ENCODE measurements around the gene ZNF320. TPM values are rescaled to one million over a fixed set of nuclear protein-coding genes. Genes with fewer than 3 reads are reported as not detected.
"Not testable (repeated sequence)": the region's sequence is repeated elsewhere in the genome, so short reads cannot be mapped to it uniquely, and the experiment has no call there.

ZNF320 gene
- total and polyA plus RNA-seq, 2 donors (not counting 1 experiment from before 2014, with no cell fraction given), result 3.6 to 19.7 TPM

- Histone ChIP-seq H3K36me3 (ENCODE audit: control insufficient read depth, insufficient read depth, low read length) (peaks cover 2% of the 10 kb centered on the region), H3K9me3 (ENCODE audit: control insufficient read depth, insufficient read depth, low read depth, low read length) (no peaks in the 10 kb centered on the region), H3K27me3 (ENCODE audit: control insufficient read depth, insufficient read depth, low read length) (no peaks in the 10 kb centered on the region), H3K79me2 (ENCODE audit: control insufficient read depth, insufficient read depth, low read length) (no peaks in the 10 kb centered on the region), H3K4me3 (replicated peaks in 1 of 4; ENCODE audit: control extremely low read depth in 1 of 4, insufficient read depth in 1 of 4, low read depth in 3 of 4, low read length in 4 of 4) (no peak overlapping the region), H2AFZ (ENCODE audit: low read length) (no peak overlapping the region), H4K20me1 (ENCODE audit: control insufficient read depth, extremely low read depth, insufficient read depth, low read length) (no peaks in the 10 kb centered on the region), H3K4me1 (ENCODE audit: control insufficient read depth, extremely low read depth, insufficient read depth, low read length) (no peaks in the 10 kb centered on the region), H3K27ac (ENCODE audit: insufficient read depth, low read length) (no peak overlapping the region), H3K4me2 (ENCODE audit: extremely low read depth, insufficient read depth, low read length) (no peak overlapping the region), H3K9ac (ENCODE audit: insufficient read depth, low read length) (no peak overlapping the region)
- TF ChIP-seq, protein P1, sequence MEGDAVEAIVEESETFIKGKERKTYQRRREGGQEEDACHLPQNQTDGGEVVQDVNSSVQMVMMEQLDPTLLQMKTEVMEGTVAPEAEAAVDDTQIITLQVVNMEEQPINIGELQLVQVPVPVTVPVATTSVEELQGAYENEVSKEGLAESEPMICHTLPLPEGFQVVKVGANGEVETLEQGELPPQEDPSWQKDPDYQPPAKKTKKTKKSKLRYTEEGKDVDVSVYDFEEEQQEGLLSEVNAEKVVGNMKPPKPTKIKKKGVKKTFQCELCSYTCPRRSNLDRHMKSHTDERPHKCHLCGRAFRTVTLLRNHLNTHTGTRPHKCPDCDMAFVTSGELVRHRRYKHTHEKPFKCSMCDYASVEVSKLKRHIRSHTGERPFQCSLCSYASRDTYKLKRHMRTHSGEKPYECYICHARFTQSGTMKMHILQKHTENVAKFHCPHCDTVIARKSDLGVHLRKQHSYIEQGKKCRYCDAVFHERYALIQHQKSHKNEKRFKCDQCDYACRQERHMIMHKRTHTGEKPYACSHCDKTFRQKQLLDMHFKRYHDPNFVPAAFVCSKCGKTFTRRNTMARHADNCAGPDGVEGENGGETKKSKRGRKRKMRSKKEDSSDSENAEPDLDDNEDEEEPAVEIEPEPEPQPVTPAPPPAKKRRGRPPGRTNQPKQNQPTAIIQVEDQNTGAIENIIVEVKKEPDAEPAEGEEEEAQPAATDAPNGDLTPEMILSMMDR (conservative IDR thresholded peaks at IDR 0.05 in 1 of 2, IDR thresholded peaks at IDR 0.05 in 1 of 2; ENCODE audit: low read depth in 1 of 2, low read length in 2 of 2), result no peak
- TF ChIP-seq EZH2 (IDR thresholded peaks at IDR 0.05; ENCODE audit: low read length, missing control alignments), result no peak
- no peak for DNase-seq (ENCODE audit: low read depth in 2 of 2)
These were observed 13.2 kb upstream of the ZNF320 start for GRCh38 chr19:52910648-52911047.

DNA sequence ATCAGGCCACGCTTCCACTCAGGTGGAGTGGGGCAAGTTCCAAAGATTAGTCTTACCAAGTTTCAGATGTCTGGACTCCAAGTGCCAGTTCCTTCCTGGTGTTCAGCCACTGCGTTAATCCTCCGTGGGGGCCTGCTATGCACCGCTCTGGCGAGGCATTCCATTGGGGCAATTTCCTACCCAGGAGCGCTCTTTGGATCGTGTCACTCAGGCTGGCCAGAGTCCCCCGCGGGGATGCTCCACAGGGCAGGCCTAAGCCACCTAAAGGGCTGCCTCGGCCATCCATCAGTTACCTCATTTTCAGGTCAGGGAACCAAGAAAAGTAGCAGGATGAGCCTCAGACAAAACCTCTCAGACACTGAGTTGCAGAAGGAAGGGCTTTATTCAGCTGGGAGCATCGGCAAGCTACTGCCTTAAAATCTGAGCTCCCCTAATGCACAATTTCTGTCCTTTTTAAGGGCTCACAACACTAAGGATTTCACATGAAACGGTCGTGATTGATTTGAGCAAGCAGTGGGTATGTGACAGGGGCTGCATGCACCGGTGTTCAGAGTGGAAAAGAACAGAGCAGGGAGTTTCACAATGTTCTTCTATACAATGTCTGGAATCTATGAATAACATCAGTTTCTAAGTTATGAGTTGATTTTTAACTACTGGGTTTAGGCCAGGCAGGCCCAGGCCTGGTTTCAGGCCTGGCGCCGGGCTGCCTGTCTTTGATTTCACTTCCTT lies 6.8 kb upstream of the ZNF320 start:
- not testable (repeated sequence) for H3K79me2 ChIP-seq (ENCODE audit: control insufficient read depth, insufficient read depth, low read length); H3K4me3 ChIP-seq (replicated peaks in 1 of 4; ENCODE audit: control extremely low read depth in 1 of 4, insufficient read depth in 1 of 4, low read depth in 3 of 4, low read length in 4 of 4); H3K9me3 ChIP-seq (ENCODE audit: control insufficient read depth, insufficient read depth, low read depth, low read length); H3K36me3 ChIP-seq (ENCODE audit: control insufficient read depth, insufficient read depth, low read length); H3K9ac ChIP-seq (ENCODE audit: insufficient read depth, low read length); H2AFZ ChIP-seq (ENCODE audit: low read length); H3K27me3 ChIP-seq (ENCODE audit: control insufficient read depth, insufficient read depth, low read length); H3K4me2 ChIP-seq (ENCODE audit: extremely low read depth, insufficient read depth, low read length); H3K27ac ChIP-seq (ENCODE audit: insufficient read depth, low read length); H3K4me1 ChIP-seq (ENCODE audit: control insufficient read depth, extremely low read depth, insufficient read depth, low read length); H4K20me1 ChIP-seq (ENCODE audit: control insufficient read depth, extremely low read depth, insufficient read depth, low read length); DNase-seq (ENCODE audit: low read depth in 2 of 2)

- Histone ChIP-seq H3K79me2 (ENCODE audit: control insufficient read depth, insufficient read depth, low read length) (no peaks in the 10 kb centered on the region), H4K20me1 (ENCODE audit: control insufficient read depth, extremely low read depth, insufficient read depth, low read length) (no peaks in the 10 kb centered on the region), H3K27ac (ENCODE audit: insufficient read depth, low read length) (no peak overlapping the region), H3K4me3 (replicated peaks in 1 of 4; ENCODE audit: control extremely low read depth in 1 of 4, insufficient read depth in 1 of 4, low read depth in 3 of 4, low read length in 4 of 4) (no peak overlapping the region), H3K36me3 (ENCODE audit: control insufficient read depth, insufficient read depth, low read length) (no peaks in the 10 kb centered on the region), H3K4me1 (ENCODE audit: control insufficient read depth, extremely low read depth, insufficient read depth, low read length) (peaks cover 2% of the 10 kb centered on the region), H3K9me3 (ENCODE audit: control insufficient read depth, insufficient read depth, low read depth, low read length) (no peaks in the 10 kb centered on the region), H2AFZ (ENCODE audit: low read length) (no peak overlapping the region), H3K4me2 (ENCODE audit: extremely low read depth, insufficient read depth, low read length) (no peak overlapping the region), H3K27me3 (ENCODE audit: control insufficient read depth, insufficient read depth, low read length) (no peaks in the 10 kb centered on the region), H3K9ac (ENCODE audit: insufficient read depth, low read length) (no peak overlapping the region)
- no peak for TF ChIP-seq EZH2 (IDR thresholded peaks at IDR 0.05; ENCODE audit: low read length, missing control alignments)
- TF ChIP-seq, protein P1 (conservative IDR thresholded peaks at IDR 0.05 in 1 of 2, IDR thresholded peaks at IDR 0.05 in 1 of 2; ENCODE audit: low read depth in 1 of 2, low read length in 2 of 2), result no peak
- no peak for DNase-seq (ENCODE audit: low read depth in 2 of 2)
These were observed 4.4 kb upstream of the ZNF320 start for GRCh38 chr19:52901842-52902241.

DNA sequence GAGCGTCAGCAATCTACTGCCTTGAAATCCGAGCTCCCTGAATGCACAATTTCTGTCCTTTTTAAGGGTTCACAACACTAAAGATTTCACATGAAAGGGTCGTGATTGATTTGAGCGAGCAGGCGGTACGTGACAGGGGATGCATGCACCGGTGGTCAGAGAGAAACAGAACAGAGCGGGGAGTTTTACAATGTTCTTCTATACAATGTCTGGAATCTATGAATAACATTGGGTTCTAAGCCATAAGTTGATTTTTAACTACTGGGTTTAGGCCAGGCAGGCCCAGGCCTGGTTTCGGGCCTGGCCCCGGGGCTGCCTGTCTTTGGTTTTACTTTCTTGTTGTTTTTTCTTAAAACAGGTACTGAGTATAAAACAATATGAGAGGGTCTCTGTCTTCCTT lies 1.2 kb upstream of the ZNF320 start:
- H3K27ac ChIP-seq (ENCODE audit: insufficient read depth, low read length); DNase-seq (ENCODE audit: low read depth in 2 of 2); H2AFZ ChIP-seq (ENCODE audit: low read length); H3K9me3 ChIP-seq (ENCODE audit: control insufficient read depth, insufficient read depth, low read depth, low read length); H4K20me1 ChIP-seq (ENCODE audit: control insufficient read depth, extremely low read depth, insufficient read depth, low read length); H3K4me3 ChIP-seq (replicated peaks in 1 of 4; ENCODE audit: control extremely low read depth in 1 of 4, insufficient read depth in 1 of 4, low read depth in 3 of 4, low read length in 4 of 4); H3K4me1 ChIP-seq (ENCODE audit: control insufficient read depth, extremely low read depth, insufficient read depth, low read length); H3K79me2 ChIP-seq (ENCODE audit: control insufficient read depth, insufficient read depth, low read length); H3K36me3 ChIP-seq (ENCODE audit: control insufficient read depth, insufficient read depth, low read length); H3K4me2 ChIP-seq (ENCODE audit: extremely low read depth, insufficient read depth, low read length); H3K9ac ChIP-seq (ENCODE audit: insufficient read depth, low read length); H3K27me3 ChIP-seq (ENCODE audit: control insufficient read depth, insufficient read depth, low read length): not testable (repeated sequence)
